GM19463 (cell line): ENCODE data around the gene RIPOR2.
A peak's percentile ranks its signal among the peaks of the same experiment; 100 is the strongest.

Experiments used
- ATAC-seq: cut with Tn5 transposase; IDR thresholded peaks from one replicate; pipeline ENCODE4 v1.9.1; 2021; ENCODE audit warnings: mild to moderate bottlenecking, moderate library complexity; ENCODE audit not compliant: unreplicated experiment

Gene RIPOR2

GRCh38 chr6:24855395-24856245, 80.1 kb downstream of the RIPOR2 start:
- peak; percentile 39 for ATAC-seq

DNA sequence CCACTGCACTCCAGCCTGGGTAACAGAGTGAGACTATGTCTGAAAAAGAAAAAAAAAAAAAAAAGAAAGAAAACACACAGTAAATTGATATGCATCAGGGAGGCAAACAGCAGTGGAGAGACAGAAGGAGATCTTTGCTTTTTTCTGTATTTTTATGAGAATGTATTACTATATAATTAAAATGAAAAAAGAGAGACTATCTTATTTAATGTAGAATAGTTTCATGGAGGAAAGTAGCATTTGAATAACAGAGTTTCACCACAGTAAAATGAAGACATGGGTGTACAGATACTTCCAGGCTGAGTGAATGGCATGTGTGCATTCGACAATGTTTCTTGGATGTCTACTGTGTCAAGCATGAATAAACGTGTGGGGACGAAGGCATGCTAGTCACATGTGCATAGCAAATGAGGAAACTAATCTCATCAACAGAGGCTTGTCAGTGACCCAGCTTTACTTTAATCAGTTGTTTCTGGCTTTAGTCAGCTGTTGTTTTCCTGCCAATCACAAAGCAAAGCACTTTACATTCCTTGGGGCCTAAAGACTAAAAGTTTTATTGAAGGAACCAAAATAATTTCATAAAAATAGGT, 81.6 kb downstream of the RIPOR2 start:
- ATAC-seq, result no peak

GRCh38 chr6:24851086-24851485, 84.7 kb downstream of the RIPOR2 start:
- no peak for ATAC-seq

DNA sequence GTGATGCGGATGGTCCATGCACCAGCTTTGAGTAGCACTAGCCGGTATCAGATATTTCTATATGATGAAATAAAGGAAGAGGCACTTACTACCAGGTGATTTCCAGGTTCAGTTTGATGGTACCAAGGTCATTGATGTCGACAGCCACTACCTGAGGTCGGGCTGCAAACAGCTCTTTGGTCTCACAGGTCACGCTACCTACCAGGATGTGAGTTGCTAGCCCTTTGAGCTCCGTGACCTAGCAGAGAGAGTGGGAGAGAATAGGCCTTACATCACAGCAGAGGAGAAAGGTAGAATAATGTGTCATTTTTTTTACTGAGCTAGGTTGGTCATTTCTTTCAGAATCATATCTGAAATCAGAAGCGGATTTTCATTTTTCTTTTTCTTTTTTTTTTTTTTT, 86.0 kb downstream of the RIPOR2 start:
- no peak for ATAC-seq

GRCh38 chr6:24848461-24848860, 87.3 kb downstream of the RIPOR2 start:
- ATAC-seq, result no peak

DNA sequence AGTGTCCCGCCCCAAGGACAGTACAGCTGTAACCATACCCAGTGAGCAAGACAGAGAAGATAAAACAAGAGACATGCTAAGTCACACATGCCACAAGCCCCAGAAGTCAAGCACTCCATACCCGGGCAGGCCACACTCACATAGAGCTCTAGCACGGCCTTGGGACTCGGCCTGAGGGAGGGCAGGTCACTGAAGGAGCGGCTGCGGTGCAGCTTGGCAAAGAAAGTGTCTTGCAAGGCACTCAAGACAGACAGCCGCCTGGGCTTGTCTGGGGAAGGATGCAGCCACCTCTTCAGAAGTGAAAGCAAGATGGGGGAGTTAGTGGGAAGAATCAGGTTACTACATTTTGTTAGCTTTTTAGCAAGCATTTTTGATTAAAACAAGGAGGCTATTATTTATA, 88.4 kb downstream of the RIPOR2 start:
- ATAC-seq, result no peak

GRCh38 chr6:24845578-24845977, 90.2 kb downstream of the RIPOR2 start:
- no peak for ATAC-seq

- no peak for ATAC-seq
Observed at GRCh38 chr6:24844903-24845302, 90.9 kb downstream of the RIPOR2 start.

DNA sequence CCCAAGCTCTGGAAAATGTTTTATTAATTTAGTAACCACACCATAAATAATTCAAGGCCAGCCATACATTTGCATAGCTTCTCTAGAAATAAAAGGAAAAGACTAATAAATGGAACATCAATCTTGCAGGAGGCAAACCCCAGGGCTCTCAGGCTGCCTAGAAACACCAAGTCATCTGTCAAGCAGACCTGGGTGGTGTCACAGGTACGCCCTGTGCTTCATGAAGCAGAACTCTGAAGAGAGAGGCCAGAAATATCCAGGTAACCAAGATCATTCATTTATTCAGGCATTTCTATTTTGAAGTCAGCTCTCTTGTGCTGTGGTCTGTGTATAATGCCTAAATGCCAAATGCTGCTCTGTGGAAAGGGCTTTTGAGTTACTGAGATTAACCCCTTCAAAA, 91.7 kb downstream of the RIPOR2 start:
- ATAC-seq, result no peak

DNA sequence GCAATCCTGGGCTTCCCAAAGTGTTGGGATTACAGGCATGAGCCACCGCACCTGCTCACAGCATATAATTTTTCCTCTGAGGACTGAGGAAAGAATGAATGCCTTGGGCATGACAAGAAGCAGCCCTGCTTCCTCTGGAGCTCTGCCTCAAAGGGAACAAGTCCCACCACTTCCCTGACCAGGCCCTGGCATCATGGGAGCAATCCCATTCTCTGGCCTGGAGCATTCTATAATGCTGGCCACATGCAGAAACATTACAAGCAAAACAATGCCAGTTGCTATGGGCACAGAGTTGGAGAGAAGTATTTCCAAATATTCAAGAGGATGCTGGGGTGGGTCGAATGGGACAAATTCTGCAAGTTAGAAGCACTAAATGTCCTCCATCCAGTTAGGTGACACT, 95.6 kb downstream of the RIPOR2 start:
- ATAC-seq, result no peak

DNA sequence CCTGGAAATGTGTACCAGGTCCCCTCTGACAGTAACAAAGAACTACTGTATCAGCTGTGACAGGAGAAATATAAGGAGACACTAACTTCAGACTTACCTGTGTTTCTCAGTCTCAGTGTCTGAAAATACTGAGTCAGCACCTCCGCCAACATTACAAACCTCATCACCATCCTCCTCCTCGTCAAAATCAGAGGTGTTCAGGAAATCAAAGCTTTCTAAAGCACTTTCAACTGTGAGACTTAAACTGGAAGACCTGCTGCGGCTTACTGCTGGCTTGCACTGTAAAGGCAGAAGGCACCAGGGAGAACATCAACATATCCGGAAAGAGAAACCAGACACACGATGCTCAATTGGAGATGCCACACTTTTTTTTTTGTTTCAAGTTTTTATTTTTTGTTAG, 96.8 kb downstream of the RIPOR2 start:
- ATAC-seq, result no peak

GRCh38 chr6:24838081-24838480, 97.7 kb downstream of the RIPOR2 start:
- no peak for ATAC-seq

DNA sequence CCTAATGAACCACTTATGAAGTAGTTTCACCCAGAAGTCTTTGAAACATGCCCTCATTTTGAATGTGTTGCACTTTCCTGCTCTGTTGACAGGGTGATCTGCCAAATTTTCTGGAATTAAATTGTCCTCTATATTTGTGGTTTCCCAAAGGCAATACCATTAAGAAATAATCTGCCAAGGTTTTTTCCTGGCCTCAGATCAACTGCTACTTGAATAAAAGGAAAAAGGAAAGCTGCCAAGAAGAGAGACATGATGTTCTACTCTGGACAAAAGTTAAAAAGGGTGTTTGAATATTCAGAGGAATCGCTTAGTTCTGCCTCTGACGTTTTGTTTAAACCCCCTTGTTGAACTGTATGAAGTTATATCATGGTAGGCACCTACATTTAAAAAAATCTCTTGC, 99.7 kb downstream of the RIPOR2 start:
- ATAC-seq, result no peak

GRCh38 chr6:24833711-24834386, 101.9 kb downstream of the RIPOR2 start:
- ATAC-seq, result no peak

- no peak for ATAC-seq
Observed at GRCh38 chr6:24832794-24833193, 103.0 kb downstream of the RIPOR2 start.

DNA sequence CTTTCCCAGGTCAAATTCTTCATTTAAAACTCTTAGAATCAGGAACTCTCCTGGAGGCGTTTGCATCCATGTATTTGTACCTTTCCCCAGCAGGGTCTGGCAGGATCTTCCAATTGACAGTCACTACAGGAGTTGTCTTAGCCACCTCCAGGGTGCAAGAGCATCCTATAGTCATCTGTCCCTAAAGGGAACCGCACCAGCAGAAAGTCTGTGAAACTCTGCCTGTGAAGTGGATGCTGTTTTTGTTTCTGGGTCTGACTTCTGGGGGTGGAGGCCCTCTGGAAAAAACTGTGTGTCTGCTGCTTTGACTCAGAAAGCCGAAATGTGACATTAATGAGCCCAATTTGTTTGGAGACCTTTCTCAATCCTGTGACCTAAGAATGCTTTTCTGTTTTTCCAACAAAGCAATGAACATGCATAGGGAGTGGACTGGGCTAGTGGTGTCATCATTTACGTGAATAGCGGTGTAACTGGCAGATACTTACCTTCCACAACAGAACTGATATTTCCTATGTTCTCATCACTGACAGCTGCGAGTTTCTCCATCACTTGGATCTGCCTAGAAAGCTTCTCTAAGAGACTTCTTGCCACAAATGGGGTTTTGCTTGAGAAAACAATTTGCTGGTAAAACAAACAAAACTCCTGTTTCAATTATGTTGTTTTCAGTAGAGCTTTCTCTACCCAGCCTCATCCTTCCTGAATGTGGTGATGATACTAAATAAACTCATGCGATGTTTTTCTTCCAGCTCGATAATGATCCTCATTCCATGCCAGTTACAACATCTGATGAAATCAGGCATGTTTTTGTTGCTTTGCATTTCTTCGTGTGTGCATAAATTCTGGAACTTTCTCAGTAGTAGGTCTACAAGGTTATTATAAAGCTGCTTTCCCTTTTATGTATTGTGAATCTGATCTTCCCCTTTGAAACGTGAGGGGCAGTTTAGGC, 103.7 kb downstream of the RIPOR2 start:
- ATAC-seq, result no peak

GRCh38 chr6:24829657-24830056, 106.1 kb downstream of the RIPOR2 start:
- ATAC-seq, result no peak

- ATAC-seq, result no peak
Observed at GRCh38 chr6:24827970-24828369, 107.8 kb downstream of the RIPOR2 start.

DNA sequence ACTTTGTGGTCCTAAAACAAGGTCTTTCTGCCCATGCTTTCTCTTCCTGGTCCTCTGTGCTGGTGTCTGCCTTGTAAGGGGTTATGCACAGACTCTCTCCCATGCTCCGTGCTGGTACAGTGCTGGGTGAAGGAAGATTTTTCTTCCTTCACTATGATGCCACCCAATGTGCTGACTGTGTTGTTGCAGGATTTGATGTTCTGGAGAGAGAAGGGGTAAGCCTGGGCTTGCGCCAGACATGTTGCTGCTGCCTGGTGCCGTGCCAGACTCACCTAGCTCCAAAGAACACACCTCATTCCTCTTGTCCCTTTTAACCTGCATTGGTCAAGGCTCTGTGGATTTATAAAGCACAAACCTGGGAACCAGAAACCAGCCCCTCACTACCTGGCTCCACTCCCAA, 108.6 kb downstream of the RIPOR2 start:
- ATAC-seq, result no peak

- no peak for ATAC-seq
Observed at GRCh38 chr6:24825130-24825630, 110.6 kb downstream of the RIPOR2 start.
